Hematopoietic multipotent progenitor cell treated with erythropoietin and hydrocortisone succinate and interleukin-3 and kit ligand, for 17 days (in vitro differentiated cells): ENCODE results near the gene VRK1.

Experiments
- DNase-seq: peaks from one replicate; pipeline ENCODE4 v3.0.0-alpha.2; 2015; ENCODE audit warnings: low spot score

Gene VRK1

DNA sequence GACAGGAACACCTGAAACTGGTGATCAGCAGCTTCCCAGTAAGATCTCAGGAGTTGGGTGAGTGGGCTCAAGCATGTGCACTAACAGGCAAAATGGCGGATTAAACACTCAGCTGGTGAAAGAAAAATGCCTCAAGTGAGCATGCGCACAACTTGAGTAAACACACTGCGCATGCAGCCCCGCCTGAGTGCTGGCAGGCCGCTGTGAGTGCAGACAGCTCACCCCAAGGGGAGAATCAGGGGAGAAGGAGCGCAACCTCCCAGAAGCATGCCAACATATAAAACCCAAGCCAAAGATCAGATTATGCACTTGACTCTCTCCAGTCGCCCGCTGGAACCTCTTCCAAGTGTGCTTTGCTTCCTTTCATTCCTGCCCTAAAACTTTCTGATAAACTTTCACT lies 125.8 kb downstream of the VRK1 start:
- no peak for DNase-seq

DNA sequence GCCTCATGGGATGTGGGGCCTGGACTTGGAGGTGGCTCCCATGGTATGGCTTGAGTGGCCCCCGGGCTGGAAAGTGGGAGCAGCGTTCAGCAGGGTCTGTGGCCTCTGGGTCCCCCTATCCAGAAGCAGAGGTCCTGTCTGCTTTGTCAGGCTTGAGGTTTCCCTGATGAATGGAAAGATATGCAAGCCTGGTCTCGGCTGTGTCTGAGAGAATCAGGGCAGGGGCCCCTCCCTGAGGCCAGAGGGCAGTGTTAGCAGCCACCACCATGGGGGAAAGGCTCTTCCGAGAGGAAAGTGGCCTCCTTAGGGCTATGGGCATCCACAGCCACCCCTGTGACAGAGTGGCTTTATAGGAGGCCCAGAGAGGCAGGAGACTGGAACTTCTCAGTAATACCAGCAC lies 128.2 kb downstream of the VRK1 start:
- no peak for DNase-seq

DNA sequence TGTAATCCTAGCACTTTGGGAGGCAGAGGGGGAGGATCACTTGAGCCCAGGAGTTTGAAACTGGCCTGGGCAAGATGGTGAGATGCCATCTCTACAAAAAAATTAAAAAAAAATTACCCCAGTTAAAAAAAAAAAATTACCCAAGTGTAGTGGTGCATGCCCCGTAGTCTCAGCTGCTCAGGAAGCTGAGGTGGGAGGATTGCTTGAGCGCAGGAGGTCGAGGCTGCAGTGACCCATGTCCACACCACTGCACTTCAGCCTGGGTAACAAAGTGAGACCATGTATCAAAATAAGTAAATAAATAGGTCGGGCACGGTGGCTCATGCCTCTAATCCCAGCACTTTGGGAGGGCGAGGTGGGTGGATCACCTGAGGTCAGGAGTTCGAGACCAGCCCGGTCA lies 128.8 kb downstream of the VRK1 start:
- DNase-seq: no peak

DNA sequence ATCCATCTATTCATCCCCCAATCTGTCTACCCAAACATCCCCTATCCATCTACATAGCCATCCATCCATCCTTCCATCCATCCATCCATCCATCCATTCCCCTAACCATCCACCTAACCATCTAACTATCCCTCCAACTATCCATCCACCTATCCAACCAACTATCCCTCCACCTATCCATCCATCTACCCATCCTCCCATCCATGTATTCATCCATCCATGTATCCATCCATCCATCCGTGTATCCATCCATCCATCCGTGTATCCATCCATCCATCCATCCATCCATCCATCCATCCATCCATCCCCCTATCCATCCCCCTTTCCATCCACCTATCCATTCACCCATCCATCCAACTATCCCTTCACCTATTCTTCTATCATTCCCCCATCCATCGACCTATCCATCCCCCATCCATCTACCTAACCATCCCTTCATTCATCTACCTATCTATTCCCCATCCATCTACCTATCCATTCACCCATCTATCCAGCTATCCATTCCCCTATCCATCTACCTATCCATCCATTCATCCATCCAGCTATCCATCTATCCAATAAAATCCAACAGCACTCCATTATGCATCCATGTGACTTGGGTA lies 131.7 kb downstream of the VRK1 start:
- no peak for DNase-seq

DNA sequence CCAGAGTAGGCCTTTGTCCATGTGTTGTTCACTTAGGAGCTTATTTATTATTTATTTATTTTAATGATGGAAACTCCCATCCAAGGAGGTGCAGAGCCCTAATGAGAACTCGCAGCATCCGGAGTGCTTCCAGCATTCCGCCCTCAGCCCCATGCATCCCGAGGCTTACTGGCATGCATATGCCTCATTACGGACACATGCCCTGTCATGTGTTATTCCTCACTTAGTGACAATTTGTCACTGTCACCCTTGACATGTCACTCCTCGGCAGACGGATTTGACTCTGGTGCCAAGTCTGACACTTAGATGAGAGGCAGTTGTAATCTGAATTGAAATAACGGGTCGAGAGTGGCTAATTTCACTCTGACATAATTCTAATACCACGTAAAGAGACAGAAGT lies 132.8 kb downstream of the VRK1 start:
- no peak for DNase-seq

DNA sequence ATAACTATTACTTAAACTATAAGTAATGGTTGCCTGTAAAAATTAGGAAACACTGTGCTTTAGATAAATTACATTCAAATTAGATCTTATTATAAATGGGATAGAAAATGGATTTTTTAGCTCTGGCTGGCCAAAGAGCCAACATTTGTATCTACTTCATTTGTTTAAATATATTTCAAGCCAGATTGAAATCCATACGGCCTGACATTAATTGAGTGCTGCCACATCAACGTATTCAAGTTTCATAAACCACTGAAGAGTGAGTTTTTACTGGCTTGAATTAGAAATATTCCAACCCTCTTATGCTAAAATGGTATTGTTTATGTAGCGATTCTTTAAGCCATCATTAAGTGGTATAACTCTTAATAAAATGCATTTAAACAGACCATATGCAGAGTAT lies 133.3 kb downstream of the VRK1 start:
- DNase-seq: no peak
